Measurements from ENCODE around the gene WNT4.

GRCh38 chr1:22164841-22165808 lies 22.2 kb upstream of the WNT4 start:
- TF ChIP-seq CTCF (IDR thresholded peaks at IDR 0.05; ENCODE audit: low read depth, low read length, poor library complexity, severe bottlenecking) = no peak
- no peak for TF ChIP-seq EZH2phosphoT487 (IDR thresholded peaks at IDR 0.05; ENCODE audit: borderline replicate concordance, low read length)

All from DOHH2 (cell line).